ENCODE data around the gene PGAP2.

GRCh38 chr11:3853899-3854659 lies 45.7 kb downstream of the PGAP2 start:
- TF ChIP-seq POLR2A (IDR thresholded peaks at IDR 0.05; ENCODE audit: low read length): no peak
- no peak for TF ChIP-seq GATA1 (IDR thresholded peaks at IDR 0.05; ENCODE audit: low read depth, low read length)

Data from erythroblast (primary cell).